ENCODE results near the gene DDX47.

- TF ChIP-seq, protein P1, sequence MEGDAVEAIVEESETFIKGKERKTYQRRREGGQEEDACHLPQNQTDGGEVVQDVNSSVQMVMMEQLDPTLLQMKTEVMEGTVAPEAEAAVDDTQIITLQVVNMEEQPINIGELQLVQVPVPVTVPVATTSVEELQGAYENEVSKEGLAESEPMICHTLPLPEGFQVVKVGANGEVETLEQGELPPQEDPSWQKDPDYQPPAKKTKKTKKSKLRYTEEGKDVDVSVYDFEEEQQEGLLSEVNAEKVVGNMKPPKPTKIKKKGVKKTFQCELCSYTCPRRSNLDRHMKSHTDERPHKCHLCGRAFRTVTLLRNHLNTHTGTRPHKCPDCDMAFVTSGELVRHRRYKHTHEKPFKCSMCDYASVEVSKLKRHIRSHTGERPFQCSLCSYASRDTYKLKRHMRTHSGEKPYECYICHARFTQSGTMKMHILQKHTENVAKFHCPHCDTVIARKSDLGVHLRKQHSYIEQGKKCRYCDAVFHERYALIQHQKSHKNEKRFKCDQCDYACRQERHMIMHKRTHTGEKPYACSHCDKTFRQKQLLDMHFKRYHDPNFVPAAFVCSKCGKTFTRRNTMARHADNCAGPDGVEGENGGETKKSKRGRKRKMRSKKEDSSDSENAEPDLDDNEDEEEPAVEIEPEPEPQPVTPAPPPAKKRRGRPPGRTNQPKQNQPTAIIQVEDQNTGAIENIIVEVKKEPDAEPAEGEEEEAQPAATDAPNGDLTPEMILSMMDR (IDR thresholded peaks at IDR 0.05; ENCODE audit: low read depth, low read length, missing input control), result no peak
- TF ChIP-seq EGR1 (IDR thresholded peaks at IDR 0.05; ENCODE audit: low read depth in 2 of 2) (no peak), RAD21 (IDR thresholded peaks at IDR 0.05) (no peak), TAF1 (conservative IDR thresholded peaks at IDR 0.05) (no peak), GABPA (IDR thresholded peaks at IDR 0.05 in 1 of 2, conservative IDR thresholded peaks at IDR 0.05 in 1 of 2) (no peak), REST (IDR thresholded peaks at IDR 0.05) (no peak)
- TF ChIP-seq, protein P2, sequence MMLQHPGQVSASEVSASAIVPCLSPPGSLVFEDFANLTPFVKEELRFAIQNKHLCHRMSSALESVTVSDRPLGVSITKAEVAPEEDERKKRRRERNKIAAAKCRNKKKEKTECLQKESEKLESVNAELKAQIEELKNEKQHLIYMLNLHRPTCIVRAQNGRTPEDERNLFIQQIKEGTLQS (IDR thresholded peaks at IDR 0.05), result no peak
- TF ChIP-seq, protein P3, sequence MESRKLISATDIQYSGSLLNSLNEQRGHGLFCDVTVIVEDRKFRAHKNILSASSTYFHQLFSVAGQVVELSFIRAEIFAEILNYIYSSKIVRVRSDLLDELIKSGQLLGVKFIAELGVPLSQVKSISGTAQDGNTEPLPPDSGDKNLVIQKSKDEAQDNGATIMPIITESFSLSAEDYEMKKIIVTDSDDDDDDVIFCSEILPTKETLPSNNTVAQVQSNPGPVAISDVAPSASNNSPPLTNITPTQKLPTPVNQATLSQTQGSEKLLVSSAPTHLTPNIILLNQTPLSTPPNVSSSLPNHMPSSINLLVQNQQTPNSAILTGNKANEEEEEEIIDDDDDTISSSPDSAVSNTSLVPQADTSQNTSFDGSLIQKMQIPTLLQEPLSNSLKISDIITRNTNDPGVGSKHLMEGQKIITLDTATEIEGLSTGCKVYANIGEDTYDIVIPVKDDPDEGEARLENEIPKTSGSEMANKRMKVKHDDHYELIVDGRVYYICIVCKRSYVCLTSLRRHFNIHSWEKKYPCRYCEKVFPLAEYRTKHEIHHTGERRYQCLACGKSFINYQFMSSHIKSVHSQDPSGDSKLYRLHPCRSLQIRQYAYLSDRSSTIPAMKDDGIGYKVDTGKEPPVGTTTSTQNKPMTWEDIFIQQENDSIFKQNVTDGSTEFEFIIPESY (IDR thresholded peaks at IDR 0.05), result no peak
- TF ChIP-seq, protein P4, sequence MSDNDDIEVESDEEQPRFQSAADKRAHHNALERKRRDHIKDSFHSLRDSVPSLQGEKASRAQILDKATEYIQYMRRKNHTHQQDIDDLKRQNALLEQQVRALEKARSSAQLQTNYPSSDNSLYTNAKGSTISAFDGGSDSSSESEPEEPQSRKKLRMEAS (IDR thresholded peaks at IDR 0.05), result no peak
Observed at GRCh38 chr12:12870465-12870864, 57.3 kb downstream of the DDX47 start.
